Calu3 (cell line): Measurements from ENCODE around the gene SLC8A2. TPM values are rescaled to one million over a fixed set of nuclear protein-coding genes. Genes with fewer than 3 reads are reported as not detected.

Experiments
- BruUV-seq: library from RNA; stranded (reverse); fragments of 400-500 nt; replicated peaks from 2 replicates; lab custom pipeline; 2021; lab: Mats Ljungman, UMichigan
- CTCF ChIA-PET: fragments of 300-600 bp; sonication (Branson Sonifier 250); formaldehyde crosslinking; loops from one replicate; lab custom pipeline; 2022; ENCODE audit warnings: antibody characterized with exemption; lab: Charles Lee
- DNase-seq: peaks from one replicate; pipeline ENCODE4 v3.0.0; 2022
- H3K27ac Mint-ChIP-seq: one replicate; pipeline ENCODE4 v1.8.0; 2022; ENCODE audit warnings: mixed read lengths; ENCODE audit not compliant: unreplicated experiment
- H3K27me3 Mint-ChIP-seq: one replicate; pipeline ENCODE4 v1.8.0; 2022; ENCODE audit warnings: mixed read lengths; ENCODE audit not compliant: unreplicated experiment
- H3K36me3 Mint-ChIP-seq: one replicate; pipeline ENCODE4 v1.8.0; 2022; ENCODE audit warnings: mild to moderate bottlenecking, moderate library complexity, mixed read lengths; ENCODE audit not compliant: insufficient read depth, unreplicated experiment
- H3K4me1 Mint-ChIP-seq: one replicate; pipeline ENCODE4 v1.8.0; 2022; ENCODE audit warnings: mild to moderate bottlenecking, low read depth, mixed read lengths; ENCODE audit not compliant: unreplicated experiment
- H3K4me3 Mint-ChIP-seq: one replicate; pipeline ENCODE4 v1.8.0; 2022; ENCODE audit warnings: mild to moderate bottlenecking, low read depth, moderate library complexity, mixed read lengths; ENCODE audit not compliant: unreplicated experiment
- H3K9me3 Mint-ChIP-seq: one replicate; pipeline ENCODE4 v1.8.0; 2022; ENCODE audit warnings: low read depth, mixed read lengths; ENCODE audit not compliant: unreplicated experiment
- intact Hi-C: fragments of 100-400 bp; cut with micrococcal nuclease; formaldehyde crosslinking; loops from one replicate; pipeline ENCODE4 v1.10.0; 2022; ENCODE audit not compliant: unreplicated experiment
- total RNA-seq: library from RNA; stranded (reverse); gene quantifications from 2 replicates; pipeline ENCODE4 v1.2.3, GENCODE V29; 2022
- TF ChIP-seq, protein P1 (sequence below): fragments of 200-600 bp; IDR thresholded peaks from one replicate; pipeline ENCODE4 v1.8.0; 2022; ENCODE audit warnings: antibody characterized with exemption; ENCODE audit not compliant: unreplicated experiment

SLC8A2 gene
- total RNA-seq, 1 experiment from 2014 or later = 0.33 TPM

GRCh38 chr19:47434088-47434487, 37.6 kb downstream of the SLC8A2 start:
- no TSS peak for BruUV-seq
- CTCF ChIA-PET = interaction anchor here (0.8 to 1.6 kb wide), 3 partner anchors 262 to 265 kb away, joined by 3 to 4 read pairs (median 3); no protein-coding TSS in a partner anchor
- intact Hi-C loops = no loop called here
- no peak overlapping the region for H3K27ac Mint-ChIP-seq
- peaks cover 79% of the 10 kb centered on the region for H3K27me3 Mint-ChIP-seq
- no peak for DNase-seq
- peaks cover 12% of the 10 kb centered on the region for H3K4me1 Mint-ChIP-seq
- no peaks in the 10 kb centered on the region for H3K36me3 Mint-ChIP-seq
- TF ChIP-seq, protein P1, sequence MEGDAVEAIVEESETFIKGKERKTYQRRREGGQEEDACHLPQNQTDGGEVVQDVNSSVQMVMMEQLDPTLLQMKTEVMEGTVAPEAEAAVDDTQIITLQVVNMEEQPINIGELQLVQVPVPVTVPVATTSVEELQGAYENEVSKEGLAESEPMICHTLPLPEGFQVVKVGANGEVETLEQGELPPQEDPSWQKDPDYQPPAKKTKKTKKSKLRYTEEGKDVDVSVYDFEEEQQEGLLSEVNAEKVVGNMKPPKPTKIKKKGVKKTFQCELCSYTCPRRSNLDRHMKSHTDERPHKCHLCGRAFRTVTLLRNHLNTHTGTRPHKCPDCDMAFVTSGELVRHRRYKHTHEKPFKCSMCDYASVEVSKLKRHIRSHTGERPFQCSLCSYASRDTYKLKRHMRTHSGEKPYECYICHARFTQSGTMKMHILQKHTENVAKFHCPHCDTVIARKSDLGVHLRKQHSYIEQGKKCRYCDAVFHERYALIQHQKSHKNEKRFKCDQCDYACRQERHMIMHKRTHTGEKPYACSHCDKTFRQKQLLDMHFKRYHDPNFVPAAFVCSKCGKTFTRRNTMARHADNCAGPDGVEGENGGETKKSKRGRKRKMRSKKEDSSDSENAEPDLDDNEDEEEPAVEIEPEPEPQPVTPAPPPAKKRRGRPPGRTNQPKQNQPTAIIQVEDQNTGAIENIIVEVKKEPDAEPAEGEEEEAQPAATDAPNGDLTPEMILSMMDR = no peak
- H3K9me3 Mint-ChIP-seq = no peaks in the 10 kb centered on the region
- no peak overlapping the region for H3K4me3 Mint-ChIP-seq

GRCh38 chr19:47433121-47433520, 38.6 kb downstream of the SLC8A2 start:
- H3K27ac Mint-ChIP-seq = no peak overlapping the region
- TF ChIP-seq, protein P1 = no peak
- peaks cover 12% of the 10 kb centered on the region for H3K4me1 Mint-ChIP-seq
- no peak for DNase-seq
- no peak overlapping the region for H3K4me3 Mint-ChIP-seq
- no peaks in the 10 kb centered on the region for H3K9me3 Mint-ChIP-seq
- no peaks in the 10 kb centered on the region for H3K36me3 Mint-ChIP-seq
- CTCF ChIA-PET = interaction anchor here (0.8 to 1.6 kb wide), 3 partner anchors 263 to 266 kb away, joined by 3 to 4 read pairs (median 3); no protein-coding TSS in a partner anchor
- intact Hi-C loops = no loop called here
- peaks cover 69% of the 10 kb centered on the region for H3K27me3 Mint-ChIP-seq
- no TSS peak for BruUV-seq

- intact Hi-C loops = no loop called here
- TF ChIP-seq, protein P1 = no peak
- Mint-ChIP-seq H3K27ac (no peak overlapping the region), H3K27me3 (peaks cover 63% of the 10 kb centered on the region), H3K4me1 (peaks cover 10% of the 10 kb centered on the region), H3K36me3 (no peaks in the 10 kb centered on the region), H3K4me3 (no peak overlapping the region), H3K9me3 (no peaks in the 10 kb centered on the region)
- no TSS peak for BruUV-seq
- CTCF ChIA-PET = interaction anchor here (1.0 kb wide), 1 partner anchor 264 kb away, joined by 3 read pairs; no protein-coding TSS in a partner anchor
- DNase-seq = no peak
Measured at GRCh38 chr19:47432499-47432898, 39.2 kb downstream of the SLC8A2 start.

- no peaks in the 10 kb centered on the region for H3K9me3 Mint-ChIP-seq
- TF ChIP-seq, protein P1 = no peak
- H3K27ac Mint-ChIP-seq = no peak overlapping the region
- H3K27me3 Mint-ChIP-seq = peaks cover 62% of the 10 kb centered on the region
- DNase-seq = no peak
- no peaks in the 10 kb centered on the region for H3K36me3 Mint-ChIP-seq
- peaks cover 6% of the 10 kb centered on the region for H3K4me1 Mint-ChIP-seq
- H3K4me3 Mint-ChIP-seq = no peak overlapping the region
- no TSS peak for BruUV-seq
- CTCF ChIA-PET = no interaction called here
- intact Hi-C loops = no loop called here
Measured at GRCh38 chr19:47432091-47432490, 39.6 kb downstream of the SLC8A2 start.
